Neutrophil (primary cell): ENCODE results near the gene RHOU.

Source experiments
- H3K27ac ChIP-seq: fragments of 200-600 bp; sonication (generic); 2 replicates; pipeline ENCODE4 v1.5.1; 2016; ENCODE audit warnings: mild to moderate bottlenecking, moderate library complexity
- H3K27me3 ChIP-seq: fragments of 200-600 bp; sonication (generic); 2 replicates; pipeline ENCODE4 v1.6.0; 2016; ENCODE audit warnings: mild to moderate bottlenecking
- H3K36me3 ChIP-seq: fragments of 200-600 bp; sonication (generic); 2 replicates; pipeline ENCODE4 v1.5.1; 2017
- H3K4me1 ChIP-seq, 2 experiments: fragments of 200-600 bp in 1 of 2; sonication (generic) in 1 of 2; 1 replicate in 1 of 2; 2 replicates in 1 of 2; pipeline versions ENCODE4 v1.5.1 to v1.6.1; 2013 to 2016; ENCODE audit warnings: low read depth in 1 of 2, low read length in 1 of 2, mild to moderate bottlenecking in 1 of 2, moderate library complexity in 1 of 2; ENCODE audit not compliant: control insufficient read depth in 1 of 2, insufficient read depth in 1 of 2
- H3K4me3 ChIP-seq, 2 experiments: fragments of 200-600 bp in 1 of 2; sonication (generic) in 1 of 2; 1 replicate in 1 of 2; 2 replicates in 1 of 2; pipeline ENCODE4 v1.5.1; 2013 to 2016; ENCODE audit warnings: low read depth in 1 of 2, low read length in 1 of 2, mild to moderate bottlenecking in 1 of 2, moderate library complexity in 1 of 2
- H3K9me3 ChIP-seq: fragments of 200-600 bp; sonication (generic); 2 replicates; pipeline ENCODE4 v1.5.1; 2016
- CTCF ChIP-seq: fragments of 200-600 bp; sonication (generic); IDR thresholded peaks from 2 replicates; pipeline ENCODE4 v1.5.1; 2016; ENCODE audit warnings: antibody characterized with exemption

Gene RHOU

GRCh38 chr1:228781809-228782661 lies 46.8 kb downstream of the RHOU start:
- H3K4me3 ChIP-seq = no peak overlapping the region
- H3K36me3 ChIP-seq = no peaks in the 10 kb centered on the region
- no peaks in the 10 kb centered on the region for H3K27me3 ChIP-seq
- no peaks in the 10 kb centered on the region for H3K9me3 ChIP-seq
- no peak for TF ChIP-seq CTCF
- no peak overlapping the region for H3K27ac ChIP-seq
- H3K4me1 ChIP-seq = peaks cover 7 to 11% of the 10 kb centered on the region in 2 experiments

- Histone ChIP-seq H3K27ac (no peak overlapping the region), H3K27me3 (no peaks in the 10 kb centered on the region), H3K9me3 (no peaks in the 10 kb centered on the region), H3K4me1 (peaks cover 7 to 11% of the 10 kb centered on the region in 2 experiments), H3K4me3 (no peak overlapping the region), H3K36me3 (no peaks in the 10 kb centered on the region)
- TF ChIP-seq CTCF = no peak
Observed at GRCh38 chr1:228782662-228783417, 47.6 kb downstream of the RHOU start.

DNA sequence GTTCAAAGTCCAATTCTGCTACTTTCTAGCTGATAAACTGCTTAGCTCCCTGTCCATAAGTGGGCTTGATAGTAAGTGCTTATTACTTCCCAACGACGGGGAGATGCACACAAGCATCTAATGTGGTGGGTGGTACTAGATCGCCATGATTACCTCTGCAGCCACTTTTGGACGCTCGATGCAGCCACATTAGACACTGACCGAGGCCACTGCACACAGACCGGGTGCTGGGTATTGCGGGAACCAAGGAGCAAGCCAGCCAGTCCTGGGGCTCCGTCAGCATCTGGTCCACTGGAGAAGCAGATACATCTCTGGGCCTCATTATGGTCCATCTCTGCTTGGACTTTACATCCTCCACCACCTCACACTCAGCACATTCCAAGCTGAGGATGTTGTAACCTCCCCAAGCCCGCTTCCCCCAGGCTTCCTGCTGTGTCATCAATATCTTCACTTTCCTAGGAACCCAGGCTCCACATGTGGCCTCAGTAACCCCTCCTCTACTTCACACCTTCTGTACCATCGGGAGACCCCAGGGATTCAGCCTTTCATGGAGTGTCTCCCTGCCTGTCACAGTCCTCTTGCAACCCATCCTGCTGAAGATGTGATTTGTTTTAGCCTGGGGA lies 48.2 kb downstream of the RHOU start:
- Histone ChIP-seq H3K4me1 (peaks cover 6 to 8% of the 10 kb centered on the region in 2 experiments), H3K9me3 (no peaks in the 10 kb centered on the region), H3K4me3 (no peak overlapping the region), H3K27me3 (no peaks in the 10 kb centered on the region), H3K36me3 (no peaks in the 10 kb centered on the region), H3K27ac (no peak overlapping the region)
- no peak for TF ChIP-seq CTCF

DNA sequence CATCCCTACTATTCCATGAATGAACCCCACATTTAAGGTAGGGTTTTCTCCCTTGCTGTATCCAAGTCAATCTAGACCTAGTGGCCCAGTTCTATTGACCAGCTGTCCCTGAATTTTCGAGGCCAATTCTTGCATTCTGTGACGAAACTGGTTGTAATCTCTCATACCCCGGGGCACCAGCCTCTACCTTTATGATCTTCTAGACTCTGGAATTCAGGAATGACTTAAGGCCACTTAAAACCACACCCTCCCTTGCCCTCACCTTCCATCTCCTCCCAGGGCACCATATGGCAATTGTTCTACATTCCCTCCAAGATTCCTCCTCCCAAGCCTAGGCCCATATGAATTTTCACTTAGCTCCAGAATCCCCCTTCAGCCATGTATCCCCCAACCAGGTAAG lies 48.9 kb downstream of the RHOU start:
- H3K27ac ChIP-seq = no peak overlapping the region
- H3K27me3 ChIP-seq = no peaks in the 10 kb centered on the region
- H3K4me3 ChIP-seq = no peak overlapping the region
- H3K36me3 ChIP-seq = no peaks in the 10 kb centered on the region
- no peak for TF ChIP-seq CTCF
- peaks cover 0 to 2% of the 10 kb centered on the region in 2 experiments for H3K4me1 ChIP-seq
- no peaks in the 10 kb centered on the region for H3K9me3 ChIP-seq

- H3K27ac ChIP-seq = no peak overlapping the region
- H3K9me3 ChIP-seq = no peaks in the 10 kb centered on the region
- no peak for TF ChIP-seq CTCF
- H3K36me3 ChIP-seq = no peaks in the 10 kb centered on the region
- H3K4me1 ChIP-seq = no peaks in the 10 kb centered on the region
- no peaks in the 10 kb centered on the region for H3K27me3 ChIP-seq
- H3K4me3 ChIP-seq = no peak overlapping the region
Observed at GRCh38 chr1:228785366-228786330, 50.4 kb downstream of the RHOU start.
